ENCODE results near the gene PAGR1.

GRCh38 chr16:29815032-29815721 lies 775 bp upstream of the PAGR1 start:
- TF ChIP-seq EZH2 (IDR thresholded peaks at IDR 0.05) (no peak), CTCF (IDR thresholded peaks at IDR 0.05) (no peak)
